ENCODE results near the gene DENND1A. TPM values are rescaled to one million over a fixed set of nuclear protein-coding genes. Genes with fewer than 3 reads are reported as not detected.

The DENND1A gene
- total RNA-seq, 2 experiments from 2014 or later, result 18.5 to 20.1 TPM

GRCh38 chr9:123669346-123669745 lies 260.6 kb downstream of the DENND1A start:
- POLR2A ChIA-PET, result no interaction called here

GRCh38 chr9:123663529-123663928 lies 266.4 kb downstream of the DENND1A start:
- POLR2A ChIA-PET, result no interaction called here
- CTCF ChIA-PET, result interaction anchor here (0.6 kb wide), 1 partner anchor 572 kb away, joined by 3 read pairs; no protein-coding TSS in a partner anchor

More at GRCh38 chr9:123669346-123669745, 260.6 kb downstream of the DENND1A start:
- CTCF ChIA-PET, result no interaction called here

GRCh38 chr9:123662057-123662776 lies 267.7 kb downstream of the DENND1A start:
- ChIA-PET POLR2A (no interaction called here), CTCF (no interaction called here)

GRCh38 chr9:123660691-123661466 lies 269.0 kb downstream of the DENND1A start:
- ChIA-PET CTCF (no interaction called here), POLR2A (no interaction called here)

- ChIA-PET CTCF (interaction anchor here (1.2 kb wide), 1 partner anchor 43 kb away, joined by 3 read pairs; no protein-coding TSS in a partner anchor), POLR2A (no interaction called here)
Measured at GRCh38 chr9:123659358-123659757, 270.6 kb downstream of the DENND1A start.

GRCh38 chr9:123658792-123659191 lies 271.1 kb downstream of the DENND1A start:
- ChIA-PET CTCF (no interaction called here), POLR2A (no interaction called here)

- ChIA-PET POLR2A (no interaction called here), CTCF (no interaction called here)
Measured at GRCh38 chr9:123657941-123658340, 272.0 kb downstream of the DENND1A start.

GRCh38 chr9:123657099-123657498 lies 272.8 kb downstream of the DENND1A start:
- ChIA-PET CTCF (no interaction called here), POLR2A (no interaction called here)

- POLR2A ChIA-PET, result no interaction called here
Measured at GRCh38 chr9:123656565-123656964, 273.4 kb downstream of the DENND1A start.

GRCh38 chr9:123655681-123656423 lies 274.1 kb downstream of the DENND1A start:
- POLR2A ChIA-PET, result no interaction called here
- CTCF ChIA-PET, result no interaction called here

More at GRCh38 chr9:123656565-123656964, 273.4 kb downstream of the DENND1A start:
- CTCF ChIA-PET, result no interaction called here

- CTCF ChIA-PET, result no interaction called here
- POLR2A ChIA-PET, result no interaction called here
Measured at GRCh38 chr9:123654994-123655637, 274.8 kb downstream of the DENND1A start.

- ChIA-PET POLR2A (no interaction called here), CTCF (interaction anchor here (0.5 to 0.6 kb wide), 2 partner anchors 18 to 523 kb away, joined by 5 read pairs; no protein-coding TSS in a partner anchor)
Measured at GRCh38 chr9:123654218-123654993, 275.5 kb downstream of the DENND1A start.

GRCh38 chr9:123652416-123652815 lies 277.5 kb downstream of the DENND1A start:
- ChIA-PET POLR2A (no interaction called here), CTCF (no interaction called here)

GRCh38 chr9:123651871-123652270 lies 278.1 kb downstream of the DENND1A start:
- ChIA-PET CTCF (no interaction called here), POLR2A (no interaction called here)

GRCh38 chr9:123651273-123651672 lies 278.7 kb downstream of the DENND1A start:
- CTCF ChIA-PET, result interaction anchor here (0.7 kb wide), 1 partner anchor 140 kb away, joined by 4 read pairs; no protein-coding TSS in a partner anchor
- POLR2A ChIA-PET, result no interaction called here

GRCh38 chr9:123649909-123650308 lies 280.0 kb downstream of the DENND1A start:
- ChIA-PET CTCF (no interaction called here), POLR2A (no interaction called here)

- ChIA-PET POLR2A (no interaction called here), CTCF (interaction anchor here (0.6 to 1.1 kb wide), 2 partner anchors 9 to 103 kb away, joined by 3 read pairs; no protein-coding TSS in a partner anchor)
Measured at GRCh38 chr9:123647145-123647544, 282.8 kb downstream of the DENND1A start.

- ChIA-PET CTCF (no interaction called here), POLR2A (no interaction called here)
Measured at GRCh38 chr9:123645762-123646161, 284.2 kb downstream of the DENND1A start.

- ChIA-PET CTCF (no interaction called here), POLR2A (no interaction called here)
Measured at GRCh38 chr9:123645126-123645525, 284.8 kb downstream of the DENND1A start.
